ENCODE data around the gene HSD17B12. TPM values are rescaled to one million over a fixed set of nuclear protein-coding genes. Genes with fewer than 3 reads are reported as not detected.

Gene HSD17B12
- total and polyA plus RNA-seq, 2 of the 8 experiments (the other 6 are each of a cell fraction or from before 2014, with no cell fraction given) = 46.0 to 121 TPM

DNA sequence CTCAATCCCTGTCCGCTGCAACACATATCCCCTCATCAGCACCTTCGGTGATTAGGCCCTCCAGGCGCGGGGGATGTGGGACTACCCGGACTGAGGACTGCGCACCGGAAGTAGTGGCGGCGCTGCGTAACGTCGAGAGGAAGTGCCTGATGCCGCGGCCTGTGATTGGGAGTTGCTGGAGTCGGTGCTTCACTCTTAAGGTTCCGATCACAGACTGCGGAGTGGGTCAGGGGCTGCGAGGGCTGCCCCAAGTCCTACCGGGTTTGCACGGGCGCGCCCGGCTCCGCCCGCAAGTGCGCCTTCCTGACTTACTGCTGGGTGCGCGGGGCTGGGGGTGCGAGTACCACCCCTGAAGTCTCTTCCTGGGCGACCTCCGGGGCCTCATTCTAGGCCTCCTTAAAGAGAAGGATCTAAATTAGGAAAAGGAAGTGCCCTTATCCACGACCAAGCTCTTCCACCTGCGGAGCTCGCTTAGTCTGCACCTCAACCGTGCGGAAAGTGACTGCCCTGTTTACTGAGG is 200.2 kb downstream of the HSD17B12 start, which contains the start of gene ALKBH3 (continued):
- no peak; the same call in 1 of the 2 replicates for TF ChIP-seq SRF (IDR thresholded peaks at IDR 0.05; ENCODE audit: low read depth, low read length)
- TF ChIP-seq CEBPB (IDR thresholded peaks at IDR 0.05; ENCODE audit: low read depth, low read length) = no peak
- TF ChIP-seq, protein P1, sequence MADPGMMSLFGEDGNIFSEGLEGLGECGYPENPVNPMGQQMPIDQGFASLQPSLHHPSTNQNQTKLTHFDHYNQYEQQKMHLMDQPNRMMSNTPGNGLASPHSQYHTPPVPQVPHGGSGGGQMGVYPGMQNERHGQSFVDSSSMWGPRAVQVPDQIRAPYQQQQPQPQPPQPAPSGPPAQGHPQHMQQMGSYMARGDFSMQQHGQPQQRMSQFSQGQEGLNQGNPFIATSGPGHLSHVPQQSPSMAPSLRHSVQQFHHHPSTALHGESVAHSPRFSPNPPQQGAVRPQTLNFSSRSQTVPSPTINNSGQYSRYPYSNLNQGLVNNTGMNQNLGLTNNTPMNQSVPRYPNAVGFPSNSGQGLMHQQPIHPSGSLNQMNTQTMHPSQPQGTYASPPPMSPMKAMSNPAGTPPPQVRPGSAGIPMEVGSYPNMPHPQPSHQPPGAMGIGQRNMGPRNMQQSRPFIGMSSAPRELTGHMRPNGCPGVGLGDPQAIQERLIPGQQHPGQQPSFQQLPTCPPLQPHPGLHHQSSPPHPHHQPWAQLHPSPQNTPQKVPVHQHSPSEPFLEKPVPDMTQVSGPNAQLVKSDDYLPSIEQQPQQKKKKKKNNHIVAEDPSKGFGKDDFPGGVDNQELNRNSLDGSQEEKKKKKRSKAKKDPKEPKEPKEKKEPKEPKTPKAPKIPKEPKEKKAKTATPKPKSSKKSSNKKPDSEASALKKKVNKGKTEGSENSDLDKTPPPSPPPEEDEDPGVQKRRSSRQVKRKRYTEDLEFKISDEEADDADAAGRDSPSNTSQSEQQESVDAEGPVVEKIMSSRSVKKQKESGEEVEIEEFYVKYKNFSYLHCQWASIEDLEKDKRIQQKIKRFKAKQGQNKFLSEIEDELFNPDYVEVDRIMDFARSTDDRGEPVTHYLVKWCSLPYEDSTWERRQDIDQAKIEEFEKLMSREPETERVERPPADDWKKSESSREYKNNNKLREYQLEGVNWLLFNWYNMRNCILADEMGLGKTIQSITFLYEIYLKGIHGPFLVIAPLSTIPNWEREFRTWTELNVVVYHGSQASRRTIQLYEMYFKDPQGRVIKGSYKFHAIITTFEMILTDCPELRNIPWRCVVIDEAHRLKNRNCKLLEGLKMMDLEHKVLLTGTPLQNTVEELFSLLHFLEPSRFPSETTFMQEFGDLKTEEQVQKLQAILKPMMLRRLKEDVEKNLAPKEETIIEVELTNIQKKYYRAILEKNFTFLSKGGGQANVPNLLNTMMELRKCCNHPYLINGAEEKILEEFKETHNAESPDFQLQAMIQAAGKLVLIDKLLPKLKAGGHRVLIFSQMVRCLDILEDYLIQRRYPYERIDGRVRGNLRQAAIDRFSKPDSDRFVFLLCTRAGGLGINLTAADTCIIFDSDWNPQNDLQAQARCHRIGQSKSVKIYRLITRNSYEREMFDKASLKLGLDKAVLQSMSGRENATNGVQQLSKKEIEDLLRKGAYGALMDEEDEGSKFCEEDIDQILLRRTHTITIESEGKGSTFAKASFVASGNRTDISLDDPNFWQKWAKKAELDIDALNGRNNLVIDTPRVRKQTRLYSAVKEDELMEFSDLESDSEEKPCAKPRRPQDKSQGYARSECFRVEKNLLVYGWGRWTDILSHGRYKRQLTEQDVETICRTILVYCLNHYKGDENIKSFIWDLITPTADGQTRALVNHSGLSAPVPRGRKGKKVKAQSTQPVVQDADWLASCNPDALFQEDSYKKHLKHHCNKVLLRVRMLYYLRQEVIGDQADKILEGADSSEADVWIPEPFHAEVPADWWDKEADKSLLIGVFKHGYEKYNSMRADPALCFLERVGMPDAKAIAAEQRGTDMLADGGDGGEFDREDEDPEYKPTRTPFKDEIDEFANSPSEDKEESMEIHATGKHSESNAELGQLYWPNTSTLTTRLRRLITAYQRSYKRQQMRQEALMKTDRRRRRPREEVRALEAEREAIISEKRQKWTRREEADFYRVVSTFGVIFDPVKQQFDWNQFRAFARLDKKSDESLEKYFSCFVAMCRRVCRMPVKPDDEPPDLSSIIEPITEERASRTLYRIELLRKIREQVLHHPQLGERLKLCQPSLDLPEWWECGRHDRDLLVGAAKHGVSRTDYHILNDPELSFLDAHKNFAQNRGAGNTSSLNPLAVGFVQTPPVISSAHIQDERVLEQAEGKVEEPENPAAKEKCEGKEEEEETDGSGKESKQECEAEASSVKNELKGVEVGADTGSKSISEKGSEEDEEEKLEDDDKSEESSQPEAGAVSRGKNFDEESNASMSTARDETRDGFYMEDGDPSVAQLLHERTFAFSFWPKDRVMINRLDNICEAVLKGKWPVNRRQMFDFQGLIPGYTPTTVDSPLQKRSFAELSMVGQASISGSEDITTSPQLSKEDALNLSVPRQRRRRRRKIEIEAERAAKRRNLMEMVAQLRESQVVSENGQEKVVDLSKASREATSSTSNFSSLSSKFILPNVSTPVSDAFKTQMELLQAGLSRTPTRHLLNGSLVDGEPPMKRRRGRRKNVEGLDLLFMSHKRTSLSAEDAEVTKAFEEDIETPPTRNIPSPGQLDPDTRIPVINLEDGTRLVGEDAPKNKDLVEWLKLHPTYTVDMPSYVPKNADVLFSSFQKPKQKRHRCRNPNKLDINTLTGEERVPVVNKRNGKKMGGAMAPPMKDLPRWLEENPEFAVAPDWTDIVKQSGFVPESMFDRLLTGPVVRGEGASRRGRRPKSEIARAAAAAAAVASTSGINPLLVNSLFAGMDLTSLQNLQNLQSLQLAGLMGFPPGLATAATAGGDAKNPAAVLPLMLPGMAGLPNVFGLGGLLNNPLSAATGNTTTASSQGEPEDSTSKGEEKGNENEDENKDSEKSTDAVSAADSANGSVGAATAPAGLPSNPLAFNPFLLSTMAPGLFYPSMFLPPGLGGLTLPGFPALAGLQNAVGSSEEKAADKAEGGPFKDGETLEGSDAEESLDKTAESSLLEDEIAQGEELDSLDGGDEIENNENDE (IDR thresholded peaks at IDR 0.05; ENCODE audit: insufficient replicate concordance, low read length) = no peak
- peak; percentile 53 for TF ChIP-seq TAF7 (optimal IDR thresholded peaks at IDR 0.05; ENCODE audit: borderline replicate concordance, low read depth, low read length)
- no peak for TF ChIP-seq RAD21 (IDR thresholded peaks at IDR 0.05 in 1 of 2, conservative IDR thresholded peaks at IDR 0.05 in 1 of 2; ENCODE audit: low read depth in 2 of 2, low read length in 2 of 2)
- TF ChIP-seq SIN3A (conservative IDR thresholded peaks at IDR 0.05 in 1 of 2, IDR thresholded peaks at IDR 0.05 in 1 of 2; ENCODE audit: low read depth in 1 of 2, low read length in 2 of 2) = no peak; a peak in 1 of 4 replicates
- TF ChIP-seq TCF12 (IDR thresholded peaks at IDR 0.05; ENCODE audit: low read depth, low read length) = no peak
- no peak for TF ChIP-seq CBX5 (IDR thresholded peaks at IDR 0.05; ENCODE audit: low read depth, low read length)
- no peak for TF ChIP-seq GTF2F1 (IDR thresholded peaks at IDR 0.05; ENCODE audit: borderline replicate concordance, low read depth, low read length)
- no peak for TF ChIP-seq FOSL1 (IDR thresholded peaks at IDR 0.05; ENCODE audit: insufficient read depth, low read depth, low read length)
- no peak for TF ChIP-seq NANOG (IDR thresholded peaks at IDR 0.05; ENCODE audit: insufficient read depth, low read depth, low read length, poor library complexity, severe bottlenecking)

Measured in H1 (cell line).